GM12892 (cell line): ENCODE data around the gene CPZ.

Source experiments
- DNase-seq: peaks from one replicate; pipeline ENCODE4 v3.0.0; 2011; ENCODE audit not compliant: insufficient read length
- FAIRE-seq: peaks from 2 replicates; lab custom pipeline; 2011; peaks lifted over from hg19 to GRCh38; lab: Jason Lieb, UNC
- POLR2A ChIP-seq: IDR thresholded peaks from 2 replicates; pipeline ENCODE4 v1.6.1; 2011; ENCODE audit warnings: low read depth, low read length, control low read depth
- POLR2AphosphoS5 ChIP-seq: IDR thresholded peaks from 2 replicates; pipeline ENCODE4 v1.6.1; 2011; ENCODE audit warnings: low read depth, low read length, control low read depth
- TAF1 ChIP-seq: IDR thresholded peaks from 2 replicates; pipeline ENCODE4 v1.6.1; 2011; ENCODE audit warnings: low read depth, mild to moderate bottlenecking, control low read depth, low read length, borderline replicate concordance

The CPZ gene

GRCh38 chr4:8602686-8603430 is 10.3 kb downstream of the CPZ start:
- TF ChIP-seq TAF1 (no peak), POLR2A (no peak), POLR2AphosphoS5 (no peak)
- FAIRE-seq, result no peak
- no peak for DNase-seq

- TF ChIP-seq POLR2AphosphoS5, result no peak
- no peak for TF ChIP-seq TAF1
- TF ChIP-seq POLR2A, result no peak
- DNase-seq (no peak), FAIRE-seq (no peak)
Measured at GRCh38 chr4:8603931-8604330, 11.4 kb downstream of the CPZ start.

- TF ChIP-seq TAF1 (no peak), POLR2A (no peak), POLR2AphosphoS5 (no peak)
- no peak for DNase-seq
- no peak for FAIRE-seq
Measured at GRCh38 chr4:8605289-8605688, 12.7 kb downstream of the CPZ start.

DNA sequence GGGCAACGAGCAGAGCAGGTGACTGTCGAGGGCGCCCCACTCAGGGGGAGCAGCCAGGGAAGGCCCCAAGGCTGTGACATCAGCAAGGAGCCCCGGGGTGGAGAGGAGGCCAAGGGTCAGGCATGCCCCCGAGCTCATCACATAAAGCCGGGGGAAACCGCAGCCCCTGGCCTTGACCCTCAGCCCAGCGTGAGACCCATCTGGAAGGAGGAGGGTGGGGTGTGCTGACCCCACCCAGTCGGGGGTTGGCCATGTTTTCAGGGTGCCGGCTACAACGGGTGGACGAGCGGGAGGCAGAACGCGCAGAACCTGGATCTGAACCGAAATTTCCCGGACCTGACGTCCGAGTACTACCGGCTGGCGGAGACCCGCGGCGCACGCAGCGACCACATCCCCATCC is 13.9 kb downstream of the CPZ start:
- DNase-seq, result no peak
- TF ChIP-seq POLR2A (no peak), TAF1 (no peak), POLR2AphosphoS5 (no peak)
- no peak for FAIRE-seq

DNA sequence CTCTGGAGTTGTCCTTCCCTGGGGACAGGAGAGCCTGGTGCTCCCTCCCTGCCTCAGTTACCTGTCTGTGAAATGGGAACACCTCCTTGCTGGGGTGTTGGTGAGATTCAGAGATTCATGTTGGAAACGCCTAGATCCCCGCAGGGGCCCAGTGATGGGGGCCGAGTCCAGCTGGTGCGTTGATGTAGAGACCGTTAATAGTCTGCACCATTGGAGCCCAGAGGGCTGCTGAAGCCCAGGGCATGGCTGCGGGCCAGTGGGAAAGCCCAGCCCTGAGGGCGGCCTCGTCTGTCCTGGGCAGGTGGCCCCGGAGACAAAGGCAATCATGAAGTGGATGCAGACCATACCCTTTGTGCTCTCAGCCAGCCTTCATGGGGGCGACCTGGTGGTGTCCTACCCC is 14.4 kb downstream of the CPZ start:
- DNase-seq (no peak), FAIRE-seq (no peak)
- no peak for TF ChIP-seq TAF1
- no peak for TF ChIP-seq POLR2A
- TF ChIP-seq POLR2AphosphoS5, result no peak

GRCh38 chr4:8607603-8608481 is 15.3 kb downstream of the CPZ start:
- DNase-seq (peak; percentile 83), FAIRE-seq (no peak)
- no peak for TF ChIP-seq POLR2A
- TF ChIP-seq POLR2AphosphoS5, result no peak
- no peak for TF ChIP-seq TAF1

DNA sequence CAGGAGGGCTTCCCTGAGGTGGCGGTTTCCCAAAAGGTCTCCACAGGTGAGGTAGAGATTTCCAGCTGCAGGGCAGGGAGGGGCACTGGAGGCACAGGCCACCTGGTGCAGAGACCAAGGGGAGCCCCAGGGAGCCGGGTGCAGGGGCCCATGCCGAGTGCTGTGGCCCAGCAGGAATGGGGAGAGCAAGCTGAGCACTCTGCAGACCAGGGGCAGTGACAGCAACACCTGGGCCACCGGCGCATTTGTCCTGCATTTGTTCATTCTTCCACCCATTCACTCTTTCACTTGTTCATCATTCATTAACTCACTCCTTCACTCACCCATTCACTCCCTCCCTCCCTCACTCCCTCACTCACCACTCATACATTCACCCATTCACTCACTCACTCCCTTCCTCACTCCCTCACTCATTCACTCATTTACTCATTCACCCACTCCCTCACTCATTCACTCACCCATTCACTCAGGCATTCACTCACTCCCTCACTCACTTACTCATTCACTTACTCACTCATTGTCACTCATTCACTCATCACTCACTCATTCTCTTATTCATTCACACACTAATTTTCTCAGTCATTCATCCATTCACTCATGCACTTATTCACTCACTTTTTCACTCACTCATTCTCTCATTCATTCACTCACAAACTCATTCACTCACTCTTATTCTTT is 16.3 kb downstream of the CPZ start:
- TF ChIP-seq TAF1 (no peak), POLR2AphosphoS5 (no peak), POLR2A (no peak)
- no peak for FAIRE-seq
- DNase-seq, result no peak

DNA sequence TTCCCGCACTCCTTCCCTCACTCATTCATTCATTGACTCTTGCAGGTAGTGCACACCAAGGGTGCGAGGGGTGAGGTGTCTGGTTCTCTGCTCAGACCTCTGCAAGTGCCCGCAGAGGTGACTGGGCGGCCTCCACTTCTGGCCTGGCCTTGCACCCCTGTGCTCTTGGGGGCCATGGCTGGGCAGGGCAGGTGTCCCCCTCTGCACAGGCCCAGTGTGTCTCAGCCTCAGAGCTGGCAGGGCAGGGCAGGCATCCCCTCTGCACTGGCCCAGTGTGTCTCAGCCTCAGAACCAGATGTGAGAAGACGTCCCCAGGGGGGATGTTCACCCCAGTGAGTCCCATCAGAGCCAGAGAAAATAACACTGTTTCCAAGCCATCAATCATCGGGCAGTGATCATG is 16.8 kb downstream of the CPZ start:
- no peak for TF ChIP-seq POLR2AphosphoS5
- TF ChIP-seq TAF1, result no peak
- no peak for TF ChIP-seq POLR2A
- FAIRE-seq (no peak), DNase-seq (no peak)

DNA sequence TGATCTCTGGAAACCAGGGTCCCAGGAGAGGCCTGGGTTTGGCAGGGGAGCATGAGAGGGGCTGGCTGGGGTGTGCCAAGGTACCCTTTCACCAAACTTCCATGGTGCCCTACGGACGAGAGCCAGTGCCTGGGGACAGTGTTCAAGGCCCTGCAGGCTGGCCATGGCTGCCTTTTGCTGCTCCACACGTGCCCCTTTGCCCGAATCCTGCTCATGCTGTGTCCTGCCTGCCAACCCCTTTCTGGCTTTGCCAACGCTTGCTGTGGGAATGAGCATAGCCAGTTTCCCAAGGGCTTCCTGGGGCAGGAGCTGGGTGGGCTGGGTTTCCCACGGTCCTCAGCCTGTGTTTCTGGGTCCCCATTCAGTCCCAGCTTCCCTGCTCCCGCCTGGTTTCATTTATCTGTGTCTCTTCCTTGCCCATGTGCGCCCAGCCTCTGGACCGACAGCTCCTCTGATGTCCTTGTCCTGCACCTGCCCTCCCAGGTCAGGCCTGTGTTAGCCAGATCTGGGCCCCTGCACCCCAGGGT is 17.3 kb downstream of the CPZ start:
- FAIRE-seq, result no peak
- TF ChIP-seq POLR2AphosphoS5 (no peak), TAF1 (no peak), POLR2A (no peak)

DNA sequence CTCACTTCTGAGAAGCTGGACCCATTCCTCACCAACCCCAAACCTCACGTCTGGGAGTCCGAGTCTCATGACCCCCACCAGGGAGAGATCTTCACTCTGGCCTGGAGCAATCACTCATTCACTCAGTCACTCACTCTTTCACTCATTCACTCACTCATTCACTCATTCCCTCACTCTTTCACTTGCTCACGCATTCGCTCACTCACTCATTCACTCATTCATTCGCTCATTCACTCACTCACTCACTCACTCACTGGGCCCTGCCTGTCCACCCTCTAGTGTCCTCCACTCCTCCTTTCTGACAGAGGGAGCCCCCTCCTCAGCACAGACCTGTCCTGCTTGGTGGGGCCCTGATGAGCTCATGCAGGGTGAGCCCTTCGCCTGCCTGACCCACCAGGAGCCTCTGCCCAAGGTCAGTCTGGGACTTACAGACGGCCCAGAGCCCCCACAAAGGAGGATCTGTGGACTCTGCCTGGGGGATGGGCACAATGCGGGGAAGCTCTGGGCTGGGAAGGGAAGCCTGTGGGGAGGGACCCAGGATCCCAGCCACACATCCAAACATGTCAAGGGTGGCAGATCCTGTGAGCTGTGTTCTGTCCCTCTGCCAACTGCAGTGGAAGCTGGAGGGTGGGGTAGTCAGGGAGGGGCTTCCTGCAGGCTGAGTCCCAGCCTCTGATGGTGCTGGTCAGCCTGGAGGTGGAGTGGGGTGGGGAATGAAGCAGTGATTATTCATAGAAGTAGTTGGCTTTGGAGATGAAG is 18.5 kb downstream of the CPZ start:
- TF ChIP-seq POLR2AphosphoS5 (no peak), POLR2A (no peak), TAF1 (no peak)
- FAIRE-seq (no peak), DNase-seq (no peak)

More for the DNA sequence above, 17.3 kb downstream of the CPZ start:
- no peak for DNase-seq

DNA sequence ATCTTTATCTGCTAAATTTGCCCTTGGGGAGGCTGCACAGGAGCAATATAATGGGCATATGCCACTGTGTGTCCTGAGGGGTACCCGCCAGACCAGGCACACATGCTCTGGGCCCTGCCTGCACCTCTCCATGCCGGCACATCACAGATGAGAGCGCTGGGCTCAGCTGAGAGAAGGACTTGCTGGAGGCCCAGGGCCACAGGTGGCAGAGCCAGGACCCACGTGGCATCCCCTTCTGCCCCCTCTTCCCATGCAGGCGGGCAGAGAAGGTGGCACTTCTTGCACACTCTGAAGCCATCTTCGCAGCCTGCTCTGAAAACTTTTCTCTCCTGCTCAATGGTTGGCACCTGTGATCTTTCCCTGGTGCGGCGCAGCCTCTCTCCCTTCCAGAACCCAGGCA is 20.1 kb downstream of the CPZ start:
- FAIRE-seq, result no peak
- DNase-seq, result no peak
- TF ChIP-seq TAF1 (no peak), POLR2AphosphoS5 (no peak), POLR2A (no peak)
